ENCODE results near the gene ERMP1. TPM values are rescaled to one million over a fixed set of nuclear protein-coding genes. Genes with fewer than 3 reads are reported as not detected.
A peak's percentile ranks its signal among the peaks of the same experiment; 100 is the strongest.
"Not testable (repeated sequence)": the region's sequence is repeated elsewhere in the genome, so short reads cannot be mapped to it uniquely, and the experiment has no call there.

Gene ERMP1, protein sequence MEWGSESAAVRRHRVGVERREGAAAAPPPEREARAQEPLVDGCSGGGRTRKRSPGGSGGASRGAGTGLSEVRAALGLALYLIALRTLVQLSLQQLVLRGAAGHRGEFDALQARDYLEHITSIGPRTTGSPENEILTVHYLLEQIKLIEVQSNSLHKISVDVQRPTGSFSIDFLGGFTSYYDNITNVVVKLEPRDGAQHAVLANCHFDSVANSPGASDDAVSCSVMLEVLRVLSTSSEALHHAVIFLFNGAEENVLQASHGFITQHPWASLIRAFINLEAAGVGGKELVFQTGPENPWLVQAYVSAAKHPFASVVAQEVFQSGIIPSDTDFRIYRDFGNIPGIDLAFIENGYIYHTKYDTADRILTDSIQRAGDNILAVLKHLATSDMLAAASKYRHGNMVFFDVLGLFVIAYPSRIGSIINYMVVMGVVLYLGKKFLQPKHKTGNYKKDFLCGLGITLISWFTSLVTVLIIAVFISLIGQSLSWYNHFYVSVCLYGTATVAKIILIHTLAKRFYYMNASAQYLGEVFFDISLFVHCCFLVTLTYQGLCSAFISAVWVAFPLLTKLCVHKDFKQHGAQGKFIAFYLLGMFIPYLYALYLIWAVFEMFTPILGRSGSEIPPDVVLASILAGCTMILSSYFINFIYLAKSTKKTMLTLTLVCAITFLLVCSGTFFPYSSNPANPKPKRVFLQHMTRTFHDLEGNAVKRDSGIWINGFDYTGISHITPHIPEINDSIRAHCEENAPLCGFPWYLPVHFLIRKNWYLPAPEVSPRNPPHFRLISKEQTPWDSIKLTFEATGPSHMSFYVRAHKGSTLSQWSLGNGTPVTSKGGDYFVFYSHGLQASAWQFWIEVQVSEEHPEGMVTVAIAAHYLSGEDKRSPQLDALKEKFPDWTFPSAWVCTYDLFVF
- total RNA-seq (2014; rRNA removed): 17.8 and 19.2 TPM in 2 replicates
- percentile 73 among the genes with signal in this experiment for Bru-seq, nascent RNA
- BruChase-seq, experiment 1, labeled RNA remaining after a 6-hour chase: percentile 62 among the genes with signal in this experiment
- BruChase-seq, experiment 2, labeled RNA remaining after a 2-hour chase: percentile 69 among the genes with signal in this experiment
- long read RNA-seq, full-length matches to known transcripts: 68 of 97 reads
- long read RNA-seq, partial matches to known transcripts: 4 of 97 reads
- long read RNA-seq, other reads (novel, unspliced or antisense): 25 of 97 reads

GRCh38 chr9:5832538-5833529 lies at the start of gene ERMP1:
Gene ERMP1, minus strand, starts transcription at chr9:5833117. Its CDS starts 90 bp downstream, at chr9:5833027.
- intact Hi-C loops (cut with micrococcal nuclease): loop anchor here (1.0 kb wide), 1 partner anchor 34 kb away; no protein-coding TSS in a partner anchor
- no TSS peak for BruUV-seq (replicated peaks)
- POLR2A ChIA-PET (ENCODE audit: unreplicated experiment): interaction anchor here (0.5 to 0.9 kb wide), 2 partner anchors 15 to 176 kb away, joined by 3 read pairs; no protein-coding TSS in a partner anchor
- Histone ChIP-seq H3K36me3 (ENCODE audit: low read depth, low read length) (peaks cover 9% of the 10 kb centered on the region), H2AFZ (ENCODE audit: low read length) (peak within 1 kb of the TSS; percentile 92), H3K9me3 (ENCODE audit: low read length) (no peaks in the 10 kb centered on the region), H3K4me3 (ENCODE audit: low read length) (peak within 1 kb of the TSS; percentile 95), H3K4me1 (ENCODE audit: insufficient read depth, low read length) (peaks cover 16% of the 10 kb centered on the region; the same call in 1 of the 2 replicates), H3K9ac (ENCODE audit: low read length) (peak within 1 kb of the TSS; percentile 78), H3K4me2 (ENCODE audit: low read length) (peak within 1 kb of the TSS; percentile 95), H3K27ac (ENCODE audit: low read length) (no peak within 1 kb of the TSS), H3F3A (ENCODE audit: low read length, unreplicated experiment) (no peaks in the 10 kb centered on the region), H4K20me1 (ENCODE audit: low read length) (no peaks in the 10 kb centered on the region), H3K9me2 (replicated peaks; ENCODE audit: low read length) (no peaks in the 10 kb centered on the region), H3K79me2 (ENCODE audit: low read length) (peaks cover 48% of the 10 kb centered on the region), H3K27me3 (ENCODE audit: low read length) (no peaks in the 10 kb centered on the region)
- DNase-seq (peak; percentile 80), ATAC-seq (peak; percentile 88)
- CTCF ChIA-PET: interaction anchor here (0.6 to 1.4 kb wide), 4 partner anchors 12 to 176 kb away, joined by 3 to 7 read pairs (median 5); a partner anchor contains a TSS
- peak; percentile 76 for TF ChIP-seq CTCF (conservative IDR thresholded peaks at IDR 0.05; ENCODE audit: low read depth, low read length)
- TF ChIP-seq EZH2phosphoT487 (IDR thresholded peaks at IDR 0.05; ENCODE audit: borderline replicate concordance, low read length): no peak
- no peak for TF ChIP-seq EZH2 (IDR thresholded peaks at IDR 0.05; ENCODE audit: low read length, unreplicated experiment)

GRCh38 chr9:5882244-5883012 lies 49.5 kb upstream of the ERMP1 start:
- H3F3A ChIP-seq (ENCODE audit: low read length, unreplicated experiment); CTCF ChIA-PET; H3K79me2 ChIP-seq (ENCODE audit: low read length); ATAC-seq; H2AFZ ChIP-seq (ENCODE audit: low read length); H3K36me3 ChIP-seq (ENCODE audit: low read depth, low read length); POLR2A ChIA-PET (ENCODE audit: unreplicated experiment); H3K27me3 ChIP-seq (ENCODE audit: low read length); H3K4me3 ChIP-seq (ENCODE audit: low read length); H3K27ac ChIP-seq (ENCODE audit: low read length); H3K9me3 ChIP-seq (ENCODE audit: low read length); H3K9ac ChIP-seq (ENCODE audit: low read length); DNase-seq; H4K20me1 ChIP-seq (ENCODE audit: low read length); intact Hi-C loops (cut with micrococcal nuclease); BruUV-seq (replicated peaks); H3K9me2 ChIP-seq (replicated peaks; ENCODE audit: low read length); H3K4me2 ChIP-seq (ENCODE audit: low read length): not testable (repeated sequence)
- H3K4me1 ChIP-seq (ENCODE audit: insufficient read depth, low read length): peaks cover 26% of the 10 kb centered on the region

All from PC-3 (cell line).